Kidney (tissue), 14 donors: Measurements from ENCODE around the gene TNKS1BP1. TPM values are rescaled to one million over a fixed set of nuclear protein-coding genes. Genes with fewer than 3 reads are reported as not detected.

ENCODE experiments used
- DNase-seq, 5 donors: peaks; one replicate each; pipeline ENCODE4 v3.0.0-alpha.2; 2013 to 2020
- FAIRE-seq: peaks from 2 replicates; lab custom pipeline; 2012; peaks lifted over from hg19 to GRCh38; lab: Jason Lieb, UNC
- H3K27ac ChIP-seq, 2 donors: one replicate each; pipeline ENCODE4 v1.7.0; 2013; ENCODE audit warnings: low read depth in 2 of 2, low read length in 2 of 2, inconsistent platforms in 1 of 2
- H3K27me3 ChIP-seq: one replicate; pipeline ENCODE4 v1.7.1; 2013; ENCODE audit warnings: low read length, inconsistent platforms; ENCODE audit not compliant: control insufficient read depth, insufficient read depth
- H3K36me3 ChIP-seq, 3 donors: one replicate each; pipeline versions ENCODE4 v1.7.0 to v1.7.1; 2013; ENCODE audit warnings: low read length in 3 of 3, control low read depth in 1 of 3, inconsistent platforms in 1 of 3; ENCODE audit not compliant: insufficient read depth in 3 of 3, control insufficient read depth in 2 of 3
- H3K4me1 ChIP-seq, 3 donors: one replicate each; pipeline versions ENCODE4 v1.7.0 to v1.7.1; 2013; ENCODE audit warnings: low read length in 3 of 3, inconsistent platforms in 1 of 3, low read depth in 1 of 3; ENCODE audit not compliant: control insufficient read depth in 2 of 3, insufficient read depth in 2 of 3
- H3K4me3 ChIP-seq, 3 donors: one replicate each; pipeline versions ENCODE4 v1.7.0 to v1.8.1; 2013; ENCODE audit warnings: low read length in 3 of 3, control low read depth in 1 of 3, inconsistent platforms in 1 of 3
- H3K9ac ChIP-seq, 3 donors: one replicate each; pipeline versions ENCODE4 v1.7.0 to v1.7.1; 2013; ENCODE audit warnings: low read length in 3 of 3, control low read depth in 1 of 3, inconsistent platforms in 1 of 3
- H3K9me3 ChIP-seq, 3 donors: one replicate each; pipeline versions ENCODE4 v1.7.0 to v1.7.1; 2013; ENCODE audit warnings: low read length in 3 of 3, control low read depth in 1 of 3, inconsistent platforms in 1 of 3; ENCODE audit not compliant: control insufficient read depth in 2 of 3, insufficient read depth in 1 of 3
- CTCF ChIP-seq: IDR thresholded peaks from 3 replicates; pipeline ENCODE4 v1.5.1; 2012; ENCODE audit warnings: mild to moderate bottlenecking, moderate library complexity, borderline replicate concordance; ENCODE audit not compliant: insufficient read depth; ENCODE audit errors: extremely low read depth
- intact Hi-C: fragments of 100-400 bp; cut with DNase I; formaldehyde crosslinking; loops from one replicate; pipeline ENCODE4 v1.11.1; 2022
- polyA plus RNA-seq: library from polyadenylated mRNA; stranded (reverse); fragments of 350-450 nt; fragmentation: Illumina TruSeq; extraction: RNeasy Lipid Tissue Mini Kit (QIAGEN cat#74804); gene quantifications from one replicate; pipeline ENCODE4 v1.2.3, GENCODE V29; 2014; ENCODE audit warnings: low read depth, low replicate concordance; ENCODE audit not compliant: insufficient read depth
- total RNA-seq: library from RNA; stranded (reverse); fragmentation: NEBNext Ultra II Directional; extraction: Animal tissue kit (Norgen Biotek cat#: 25700); gene quantifications from one replicate; pipeline ENCODE4 v1.2.1, GENCODE V29; 2021
- donor health status: control.
- donor health status: control.
- donor health status: control.
- donor health status: control.
- donor health status: control.
- donor health status: DM: yes; HTN: yes; CAD: no.
- donor health status: Normal renal cell carcinoma (clear cell type).

Gene TNKS1BP1
- total and polyA plus RNA-seq, 2 donors from 2014 or later: 53.3 to 206 TPM

- Histone ChIP-seq H3K4me1 (no peaks in the 10 kb centered on the region), H3K27me3 (no peaks in the 10 kb centered on the region), H3K27ac (no peak overlapping the region), H3K36me3 (no peaks in the 10 kb centered on the region), H3K9ac (no peak overlapping the region), H3K4me3 (no peak overlapping the region), H3K9me3 (no peaks in the 10 kb centered on the region)
- no peak for TF ChIP-seq CTCF
- FAIRE-seq (no peak), DNase-seq (no peak)
- intact Hi-C loops: no loop called here
Measured at GRCh38 chr11:57353446-57353845, 28.7 kb upstream of the TNKS1BP1 start.

- TF ChIP-seq CTCF: no peak
- FAIRE-seq: no peak
- intact Hi-C loops: no loop called here
Measured at GRCh38 chr11:57353036-57353435, 28.3 kb upstream of the TNKS1BP1 start.

GRCh38 chr11:57349491-57350274 is 24.9 kb upstream of the TNKS1BP1 start:
- Histone ChIP-seq H3K27me3 (no peaks in the 10 kb centered on the region), H3K4me3 (no peak overlapping the region), H3K9me3 (no peaks in the 10 kb centered on the region), H3K36me3 (no peaks in the 10 kb centered on the region), H3K27ac (no peak overlapping the region), H3K4me1 (no peaks in the 10 kb centered on the region), H3K9ac (no peak overlapping the region)
- no peak for FAIRE-seq
- intact Hi-C loops: no loop called here
- TF ChIP-seq CTCF: peak; percentile 80
- peak; percentile 64 to 82 (median 71) for DNase-seq

More at GRCh38 chr11:57353036-57353435, 28.3 kb upstream of the TNKS1BP1 start:
- no peak overlapping the region for H3K4me3 ChIP-seq
- no peak overlapping the region for H3K9ac ChIP-seq
- no peak overlapping the region for H3K27ac ChIP-seq
- H3K9me3 ChIP-seq: no peaks in the 10 kb centered on the region
- no peak for DNase-seq
- H3K4me1 ChIP-seq: no peaks in the 10 kb centered on the region
- H3K36me3 ChIP-seq: no peaks in the 10 kb centered on the region
- no peaks in the 10 kb centered on the region for H3K27me3 ChIP-seq
